IgD-negative memory B cell (primary cell): ENCODE measurements around the gene RPS28. TPM values are rescaled to one million over a fixed set of nuclear protein-coding genes. Genes with fewer than 3 reads are reported as not detected.
"Not testable (repeated sequence)": the region's sequence is repeated elsewhere in the genome, so short reads cannot be mapped to it uniquely, and the experiment has no call there.

Source experiments
- H3K27ac Mint-ChIP-seq, 3 donors: one replicate each; pipeline ENCODE4 v1.8.0; 2020 to 2022; ENCODE audit warnings: mild to moderate bottlenecking in 3 of 3, mixed read lengths in 3 of 3, moderate library complexity in 1 of 3
- H3K27me3 Mint-ChIP-seq: one replicate; pipeline ENCODE4 v1.8.0; 2021; ENCODE audit warnings: mixed read lengths
- H3K36me3 Mint-ChIP-seq: one replicate; pipeline ENCODE4 v1.8.0; 2020; ENCODE audit warnings: mild to moderate bottlenecking, mixed read lengths
- H3K4me1 Mint-ChIP-seq, 3 donors: one replicate each; pipeline ENCODE4 v1.8.0; 2020 to 2022; ENCODE audit warnings: mixed read lengths in 3 of 3, mild to moderate bottlenecking in 1 of 3
- H3K4me3 Mint-ChIP-seq, 4 donors: one replicate each; pipeline ENCODE4 v1.8.0; 2020 to 2022; ENCODE audit warnings: mild to moderate bottlenecking in 4 of 4, mixed read lengths in 4 of 4, moderate library complexity in 3 of 4
- H3K9me3 Mint-ChIP-seq, 3 donors: one replicate each; pipeline ENCODE4 v1.8.0; 2020 to 2021; ENCODE audit warnings: mixed read lengths in 3 of 3, mild to moderate bottlenecking in 1 of 3
- polyA plus RNA-seq: library from polyadenylated mRNA; unstranded; fragments of 300-500 nt; fragmentation: Illumina TruSeq; gene quantifications from one replicate; pipeline ENCODE4 v1.2.3, GENCODE V29; 2021

Gene RPS28
- polyA plus RNA-seq, 1 donor from 2014 or later = 2,981 TPM

GRCh38 chr19:8311461-8312260, 9.6 kb upstream of the RPS28 start:
- H3K4me1 Mint-ChIP-seq = peaks cover 14 to 16% (median 15%) of the 10 kb centered on the region in 3 donors
- H3K9me3 Mint-ChIP-seq = no peaks in the 10 kb centered on the region
- peaks cover 2% of the 10 kb centered on the region for H3K36me3 Mint-ChIP-seq
- H3K27ac Mint-ChIP-seq = no peak overlapping the region
- H3K27me3 Mint-ChIP-seq = no peaks in the 10 kb centered on the region
- no peak overlapping the region for H3K4me3 Mint-ChIP-seq

GRCh38 chr19:8314981-8315640, 6.2 kb upstream of the RPS28 start:
- H3K4me3 Mint-ChIP-seq = peak overlapping the region in 1 of 4 donors; percentile 57
- H3K36me3 Mint-ChIP-seq, H3K4me1 Mint-ChIP-seq, H3K9me3 Mint-ChIP-seq, H3K27ac Mint-ChIP-seq, H3K27me3 Mint-ChIP-seq: not testable (repeated sequence)

GRCh38 chr19:8316351-8317125, 4.8 kb upstream of the RPS28 start:
- Mint-ChIP-seq H3K27ac (peak overlapping the region in 1 of 3 donors; percentile 27), H3K9me3 (no peaks in the 10 kb centered on the region), H3K4me1 (peaks cover 8 to 15% (median 10%) of the 10 kb centered on the region in 3 donors), H3K4me3 (peak overlapping the region in 1 of 4 donors; percentile 65), H3K27me3 (no peaks in the 10 kb centered on the region), H3K36me3 (peaks cover 4% of the 10 kb centered on the region)

GRCh38 chr19:8318835-8319234, 2.5 kb upstream of the RPS28 start:
- H3K36me3 Mint-ChIP-seq, H3K9me3 Mint-ChIP-seq, H3K27me3 Mint-ChIP-seq: not testable (repeated sequence)
- Mint-ChIP-seq H3K4me1 (peaks cover 13 to 20% (median 16%) of the 10 kb centered on the region in 3 donors), H3K4me3 (peak overlapping the region in 1 of 4 donors; percentile 67), H3K27ac (peak overlapping the region in 2 of 3 donors; percentile 16 to 25)

GRCh38 chr19:8319807-8320520, 1.3 kb upstream of the RPS28 start:
- Mint-ChIP-seq H3K9me3 (no peaks in the 10 kb centered on the region), H3K4me1 (peaks cover 13 to 20% (median 16%) of the 10 kb centered on the region in 3 donors), H3K36me3 (peaks cover 1% of the 10 kb centered on the region), H3K27ac (peak overlapping the region; percentile 97 to 98 (median 98)), H3K27me3 (no peaks in the 10 kb centered on the region), H3K4me3 (peak overlapping the region; percentile 95 to 99 (median 98))

GRCh38 chr19:8320564-8321066, 681 bp upstream of the RPS28 start:
- Mint-ChIP-seq H3K27ac (peak overlapping the region; percentile 97 to 98 (median 98)), H3K36me3 (peaks cover 1% of the 10 kb centered on the region), H3K27me3 (no peaks in the 10 kb centered on the region), H3K4me3 (peak overlapping the region; percentile 95 to 99 (median 98)), H3K9me3 (no peaks in the 10 kb centered on the region), H3K4me1 (peaks cover 15 to 20% (median 16%) of the 10 kb centered on the region in 3 donors)

GRCh38 chr19:8321986-8322637, 816 bp downstream of the RPS28 start:
- peak overlapping the region; percentile 97 to 98 (median 98) for H3K27ac Mint-ChIP-seq
- H3K36me3 Mint-ChIP-seq = peaks cover 1% of the 10 kb centered on the region
- H3K27me3 Mint-ChIP-seq = peaks cover 3% of the 10 kb centered on the region
- H3K9me3 Mint-ChIP-seq = no peaks in the 10 kb centered on the region
- peaks cover 16 to 20% (median 18%) of the 10 kb centered on the region in 3 donors for H3K4me1 Mint-ChIP-seq
- peak overlapping the region; percentile 95 to 99 (median 98) for H3K4me3 Mint-ChIP-seq

GRCh38 chr19:8322638-8322997, 1.3 kb downstream of the RPS28 start:
- Mint-ChIP-seq H3K4me1 (peaks cover 16 to 20% (median 18%) of the 10 kb centered on the region in 3 donors), H3K4me3 (peak overlapping the region; percentile 60 to 99 (median 96)), H3K27me3 (peaks cover 6% of the 10 kb centered on the region), H3K27ac (peak overlapping the region; percentile 97 to 98 (median 98)), H3K9me3 (no peaks in the 10 kb centered on the region), H3K36me3 (peaks cover 1% of the 10 kb centered on the region)

GRCh38 chr19:8323781-8324185, 2.5 kb downstream of the RPS28 start:
- H3K27me3 Mint-ChIP-seq = peaks cover 9% of the 10 kb centered on the region
- peak overlapping the region in 2 of 4 donors; percentile 41 to 98 for H3K4me3 Mint-ChIP-seq
- peaks cover 16 to 20% (median 18%) of the 10 kb centered on the region in 3 donors for H3K4me1 Mint-ChIP-seq
- H3K27ac Mint-ChIP-seq = peak overlapping the region in 1 of 3 donors; percentile 87
- peaks cover 4% of the 10 kb centered on the region for H3K36me3 Mint-ChIP-seq
- no peaks in the 10 kb centered on the region for H3K9me3 Mint-ChIP-seq

- Mint-ChIP-seq H3K4me3 (peak overlapping the region in 2 of 4 donors; percentile 67 to 98), H3K4me1 (peaks cover 16 to 20% (median 18%) of the 10 kb centered on the region in 3 donors), H3K27me3 (peaks cover 9% of the 10 kb centered on the region), H3K9me3 (no peaks in the 10 kb centered on the region), H3K36me3 (peaks cover 4% of the 10 kb centered on the region), H3K27ac (no peak overlapping the region)
Observed at GRCh38 chr19:8324186-8325050, 3.1 kb downstream of the RPS28 start.

GRCh38 chr19:8325454-8325853, 4.2 kb downstream of the RPS28 start:
- peak overlapping the region in 1 of 4 donors; percentile 22 for H3K4me3 Mint-ChIP-seq
- no peak overlapping the region for H3K27ac Mint-ChIP-seq
- H3K27me3 Mint-ChIP-seq = peaks cover 9% of the 10 kb centered on the region
- H3K4me1 Mint-ChIP-seq = peaks cover 10 to 13% (median 13%) of the 10 kb centered on the region in 3 donors
- no peaks in the 10 kb centered on the region for H3K9me3 Mint-ChIP-seq
- peaks cover 4% of the 10 kb centered on the region for H3K36me3 Mint-ChIP-seq

- Mint-ChIP-seq H3K36me3 (peaks cover 2% of the 10 kb centered on the region), H3K27ac (no peak overlapping the region)
Observed at GRCh38 chr19:8329996-8330395, 8.7 kb downstream of the RPS28 start.

GRCh38 chr19:8331263-8331845, 10.1 kb downstream of the RPS28 start:
- Mint-ChIP-seq H3K9me3 (no peaks in the 10 kb centered on the region), H3K36me3 (peaks cover 2% of the 10 kb centered on the region), H3K27me3 (peaks cover 30% of the 10 kb centered on the region), H3K27ac (no peak overlapping the region), H3K4me1 (peaks cover 0 to 6% (median 4%) of the 10 kb centered on the region in 3 donors), H3K4me3 (no peak overlapping the region)

More at GRCh38 chr19:8329996-8330395, 8.7 kb downstream of the RPS28 start:
- peak overlapping the region in 1 of 4 donors; percentile 0 for H3K4me3 Mint-ChIP-seq
- peaks cover 0 to 5% (median 0%) of the 10 kb centered on the region in 3 donors for H3K4me1 Mint-ChIP-seq
- H3K27me3 Mint-ChIP-seq = peaks cover 22% of the 10 kb centered on the region
- no peaks in the 10 kb centered on the region for H3K9me3 Mint-ChIP-seq
